ENCODE results near the gene ITPKC.

ITPKC gene

DNA sequence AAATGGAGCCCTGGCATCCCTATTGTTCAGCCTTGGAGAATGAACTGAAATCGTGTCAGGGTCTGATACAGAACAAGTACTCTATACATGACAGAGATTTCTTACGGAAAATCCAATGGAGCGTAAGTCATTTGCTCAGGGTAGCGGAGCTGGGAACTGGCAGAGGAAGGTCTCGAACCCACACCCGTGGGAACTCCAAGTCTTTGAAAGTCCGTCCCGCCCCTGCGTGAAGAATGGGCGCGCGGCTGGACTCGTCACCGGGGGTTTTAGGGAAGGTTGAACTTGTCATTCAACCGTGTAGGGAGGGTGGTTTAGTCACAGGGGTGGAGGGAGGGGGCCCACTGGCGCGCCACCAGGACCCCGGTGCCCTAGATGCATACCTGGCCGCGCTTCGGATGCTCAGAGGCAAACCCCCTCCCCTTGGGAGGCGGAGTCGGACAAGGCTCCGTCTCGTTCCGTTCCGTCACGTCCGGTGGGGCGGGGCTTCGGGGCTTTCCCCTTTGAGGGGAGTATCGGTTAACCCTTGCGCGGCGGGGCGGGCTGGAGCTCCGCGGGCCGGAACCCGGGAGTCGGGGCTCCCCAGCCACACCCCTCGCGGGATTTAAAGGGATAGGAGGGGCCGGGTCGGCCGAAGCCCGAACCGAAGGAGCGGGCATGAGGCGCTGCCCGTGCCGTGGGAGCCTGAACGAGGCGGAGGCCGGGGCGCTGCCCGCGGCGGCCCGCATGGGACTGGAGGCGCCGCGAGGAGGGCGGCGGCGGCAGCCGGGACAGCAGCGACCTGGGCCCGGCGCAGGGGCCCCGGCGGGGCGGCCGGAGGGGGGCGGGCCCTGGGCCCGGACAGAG is at the start of gene ITPKC, which contains the start of gene COQ8B:
TSS of gene ITPKC (plus strand) at position 631 of the 843 bp plus-strand sequence. CDS start at position 655, 24 bp downstream.
TSS of gene COQ8B (minus strand) at position 405 of the 843 bp plus-strand sequence. CDS start 2,254 bp downstream, outside the sequence.
- peak; percentile 90 for DNase-seq

- DNase-seq = no peak
Observed at GRCh38 chr19:40667602-40668001, 49.3 kb upstream of the ITPKC start.

- DNase-seq = no peak
Observed at GRCh38 chr19:40668991-40669614, 47.8 kb upstream of the ITPKC start.

GRCh38 chr19:40671404-40671803 is 45.5 kb upstream of the ITPKC start:
- DNase-seq = no peak

- no peak for DNase-seq
Observed at GRCh38 chr19:40672038-40672437, 44.9 kb upstream of the ITPKC start.

DNA sequence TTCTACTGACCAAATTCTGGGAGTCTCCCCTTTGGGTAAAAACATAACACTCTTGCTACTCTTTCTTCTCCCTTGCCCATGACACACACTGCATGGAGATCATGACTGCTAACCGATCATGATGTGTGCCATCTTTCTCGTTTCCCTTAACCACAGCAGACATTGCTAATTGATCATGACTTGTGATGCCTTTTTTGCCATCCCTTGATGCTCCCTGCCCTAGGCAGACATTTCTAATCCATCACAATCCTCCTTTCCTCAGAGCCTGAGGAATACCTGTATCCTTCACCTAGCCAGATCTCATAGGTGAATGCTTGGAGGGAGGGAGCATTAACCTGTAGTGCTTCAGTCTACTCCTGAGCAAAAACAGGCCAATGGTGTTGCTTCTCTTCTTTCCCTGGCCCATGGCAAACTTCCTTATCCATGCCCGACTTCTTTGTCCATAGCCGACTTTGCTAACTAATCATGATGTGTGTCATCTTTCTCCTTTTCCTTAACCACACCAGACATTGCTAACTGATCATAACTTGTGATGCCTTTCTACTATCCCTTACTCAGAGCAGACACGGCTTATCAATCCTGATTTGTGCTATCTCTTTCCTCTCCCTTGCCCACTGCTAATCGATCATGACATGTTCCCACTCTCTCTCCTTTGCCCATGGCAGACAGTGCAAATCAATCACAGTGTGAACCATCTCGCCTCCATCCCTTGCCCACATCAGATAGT is 44.2 kb upstream of the ITPKC start:
- no peak for DNase-seq

GRCh38 chr19:40673397-40673796 is 43.5 kb upstream of the ITPKC start:
- DNase-seq = no peak

DNA sequence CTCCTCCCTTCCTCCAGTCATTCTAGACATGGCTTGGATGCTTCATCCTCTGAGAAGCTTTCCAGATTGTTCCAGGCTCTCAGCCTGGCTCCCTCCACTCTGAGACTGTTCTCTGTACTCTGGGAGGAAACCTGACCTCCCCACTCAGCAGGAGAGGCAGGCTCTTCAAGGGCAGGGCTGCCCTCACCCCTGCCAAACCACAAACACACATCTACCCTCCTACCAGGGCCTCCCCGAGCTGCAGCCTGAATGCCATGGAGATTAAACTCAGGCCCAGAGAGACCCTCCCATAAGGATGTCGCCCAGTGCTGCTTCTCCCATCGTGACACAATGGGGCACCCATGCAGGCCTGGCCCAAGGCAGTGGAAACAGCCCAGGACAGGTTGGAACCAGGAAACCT is 42.6 kb upstream of the ITPKC start:
- DNase-seq = no peak

DNA sequence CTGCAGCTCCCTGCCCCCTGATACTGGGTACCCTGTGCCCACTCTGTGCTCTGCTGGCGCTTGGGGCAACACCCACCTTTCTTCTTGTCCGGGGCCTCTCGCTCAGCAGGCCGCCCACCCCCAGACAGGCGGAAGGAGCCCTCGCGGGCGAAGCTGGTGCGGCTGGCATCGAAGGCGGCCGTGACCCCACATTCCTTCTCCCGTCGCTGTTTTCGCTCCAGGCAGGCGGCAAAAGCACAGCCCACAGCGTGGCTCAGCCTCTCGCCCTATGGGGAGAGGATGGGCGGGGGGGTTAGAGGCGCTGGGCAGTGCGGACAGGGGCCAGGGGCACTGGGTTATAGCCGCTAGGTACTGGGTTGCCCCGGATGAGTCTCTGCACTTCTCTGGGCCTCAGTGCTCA is 39.8 kb upstream of the ITPKC start:
- no peak for DNase-seq

DNA sequence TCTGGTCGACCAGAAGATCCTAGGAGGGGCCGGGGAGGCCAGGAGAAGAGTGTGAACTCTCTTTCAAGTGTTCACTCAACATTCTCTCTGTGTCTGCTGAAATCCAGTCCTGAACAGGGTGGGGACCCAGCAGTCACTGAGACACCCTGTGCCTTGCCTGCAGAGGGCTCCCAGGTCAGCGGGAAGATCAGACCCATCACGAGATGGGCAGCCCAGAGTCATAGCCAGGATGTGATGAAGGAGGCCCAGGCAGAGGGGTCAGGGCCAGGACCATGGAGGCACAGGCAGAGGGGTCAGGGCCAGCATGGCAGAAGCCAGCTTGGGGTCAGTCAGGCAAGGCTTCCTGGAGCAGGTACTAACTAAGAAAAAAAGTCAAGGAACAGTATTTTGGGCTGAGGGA is 35.9 kb upstream of the ITPKC start:
- no peak for DNase-seq

GRCh38 chr19:40682431-40682964 is 34.4 kb upstream of the ITPKC start:
- no peak for DNase-seq

- DNase-seq = no peak
Observed at GRCh38 chr19:40683437-40683836, 33.5 kb upstream of the ITPKC start.

DNA sequence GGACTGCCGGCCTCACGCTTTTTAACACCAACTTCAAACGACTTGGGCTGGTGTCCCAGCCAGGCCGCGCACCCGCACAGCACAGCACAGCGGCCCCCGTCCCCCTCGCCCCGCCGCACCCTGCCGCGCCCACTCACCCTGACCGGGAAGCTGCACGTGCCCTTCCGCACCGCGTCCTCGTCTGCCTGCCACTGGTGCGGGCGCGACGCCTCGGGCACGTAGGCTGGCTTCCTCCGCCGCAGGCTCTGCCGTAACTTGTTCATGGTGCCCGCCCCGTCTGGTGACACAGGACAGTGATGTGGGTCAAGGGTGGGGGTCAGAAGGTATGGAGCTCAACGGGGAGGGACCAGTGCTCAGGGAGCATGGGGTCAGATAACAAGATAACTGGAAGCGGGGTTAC is 32.6 kb upstream of the ITPKC start:
- DNase-seq = no peak

DNA sequence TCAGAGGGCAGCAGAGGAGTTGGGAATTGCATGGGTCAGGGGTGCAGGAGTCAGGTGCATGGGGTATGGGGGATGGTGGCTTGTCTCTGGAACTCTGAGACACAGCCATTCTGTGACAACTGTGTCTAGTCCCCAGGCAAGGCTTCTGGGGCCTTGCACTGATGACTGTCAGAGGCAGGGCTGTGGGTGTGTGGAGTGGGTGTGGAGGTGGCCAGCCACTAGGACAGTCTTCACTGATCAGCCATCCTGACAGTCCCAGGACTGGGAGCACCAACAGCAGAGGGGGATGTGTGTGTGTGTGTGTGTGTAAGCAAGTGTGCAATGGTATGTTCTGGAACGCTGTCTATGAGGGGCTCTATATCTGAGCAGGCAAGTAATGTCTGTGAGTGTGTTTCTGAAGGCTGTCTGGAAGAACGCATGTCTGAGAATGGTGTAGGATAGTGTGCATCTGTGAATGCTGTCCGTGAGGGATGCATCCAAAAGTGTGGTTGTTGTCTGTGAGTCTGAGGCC is 31.8 kb upstream of the ITPKC start:
- no peak for DNase-seq

DNA sequence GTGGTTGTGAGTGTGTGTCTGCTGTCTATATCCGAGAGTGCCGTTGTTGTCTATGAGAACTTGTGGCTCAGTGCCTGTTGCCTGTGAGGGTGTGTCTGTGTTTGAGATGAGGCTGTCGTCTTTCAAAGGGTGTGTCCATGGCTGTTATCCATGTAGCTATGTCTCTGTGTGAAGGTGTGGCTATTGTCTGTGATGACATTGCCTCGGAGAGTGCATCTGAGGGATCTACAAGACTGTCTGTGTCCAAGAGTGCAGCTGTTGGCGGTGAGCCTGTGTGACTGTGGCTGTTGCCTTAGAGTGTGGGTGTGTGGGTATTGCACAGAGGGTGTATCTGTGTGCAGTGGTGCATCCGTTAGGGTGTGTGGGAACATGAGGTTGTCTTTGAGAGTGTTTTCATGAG is 31.3 kb upstream of the ITPKC start:
- no peak for DNase-seq

GRCh38 chr19:40686882-40687524 is 29.9 kb upstream of the ITPKC start:
- no peak for DNase-seq

DNA sequence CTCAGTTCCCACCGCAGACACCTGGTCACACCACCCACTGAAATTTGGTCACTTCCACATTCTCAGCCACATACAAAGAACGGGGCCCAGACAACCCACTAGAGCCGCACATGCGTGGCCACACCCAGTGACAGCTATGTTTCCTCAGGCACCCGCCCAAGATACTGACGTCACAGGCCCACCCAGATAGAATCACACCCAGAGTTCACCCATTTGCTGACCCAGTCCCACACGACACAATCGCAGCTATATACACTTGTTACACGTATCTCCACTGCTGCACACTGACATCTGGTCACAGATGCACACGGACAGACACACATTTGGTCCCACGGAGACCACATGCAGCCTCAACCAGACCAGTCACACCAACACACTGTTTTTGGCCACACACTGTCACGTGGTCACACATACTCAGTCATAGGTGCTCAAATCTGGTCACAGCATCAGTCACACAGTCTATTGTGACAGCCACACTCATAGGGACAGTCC is 29.3 kb upstream of the ITPKC start:
- DNase-seq = no peak

DNA sequence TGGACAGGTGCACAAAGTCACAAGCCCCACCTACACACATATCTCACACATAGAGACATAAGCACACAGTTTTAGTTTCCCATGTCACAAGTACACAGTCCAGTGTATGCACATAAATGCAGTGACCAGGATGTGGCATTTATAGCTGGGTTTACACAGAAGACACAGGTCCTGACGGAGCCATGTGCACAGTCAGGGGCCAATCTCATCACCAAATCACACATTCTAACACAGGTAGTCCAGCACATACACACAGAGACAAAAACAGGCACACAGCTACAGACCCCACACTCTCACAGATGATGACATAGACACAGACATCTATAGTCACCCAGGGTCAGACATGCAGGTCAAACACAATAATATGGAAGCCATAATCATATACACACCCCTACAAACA is 28.6 kb upstream of the ITPKC start:
- no peak for DNase-seq

DNA sequence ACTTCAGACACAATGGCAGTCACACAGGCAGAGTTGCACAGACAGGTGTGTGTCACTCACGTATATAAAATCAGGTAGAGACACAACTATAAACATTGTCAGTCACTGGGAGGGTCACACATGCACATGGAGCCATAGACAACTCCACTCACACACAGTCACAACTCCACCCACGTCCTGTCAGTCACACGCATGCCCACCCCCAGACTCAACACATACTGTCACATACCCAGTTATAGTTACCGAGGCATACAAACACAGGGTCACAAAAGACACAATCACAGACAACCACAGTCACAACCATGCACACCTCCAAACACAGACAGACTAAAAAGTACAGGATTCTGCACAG is 27.9 kb upstream of the ITPKC start:
- DNase-seq = no peak

DNA sequence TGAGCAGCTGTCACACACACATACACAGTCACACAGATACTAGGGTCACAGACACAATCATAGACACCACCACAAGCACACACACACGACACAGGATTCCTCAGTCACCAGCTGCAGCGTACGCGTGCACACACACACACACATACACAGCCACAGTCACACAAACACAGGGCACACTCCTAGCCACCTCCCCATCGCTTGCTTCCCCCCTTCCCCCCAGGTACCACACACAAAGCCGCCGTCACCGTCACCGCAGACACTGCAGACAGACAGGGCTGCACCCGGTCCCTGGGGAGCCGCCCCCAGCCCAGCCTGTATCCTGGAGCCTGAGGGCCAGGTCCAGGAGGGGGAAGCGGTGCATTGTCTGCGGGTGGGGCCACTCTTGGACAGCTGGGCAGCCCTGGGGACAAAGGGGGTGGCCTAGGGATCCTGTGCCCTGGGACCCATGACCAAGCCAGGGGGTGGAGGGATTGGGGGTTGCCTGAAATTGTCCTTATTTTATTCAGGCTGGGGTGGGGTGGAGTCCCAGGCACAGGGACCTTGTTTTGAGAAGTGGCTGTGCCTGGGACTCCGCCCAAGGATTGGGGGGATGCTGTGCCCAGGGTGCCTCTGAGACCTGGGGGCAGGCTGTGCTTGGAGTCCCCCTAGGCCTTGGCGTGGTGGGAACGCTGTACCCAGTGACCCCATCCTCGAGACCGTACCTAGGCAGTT is 27.4 kb upstream of the ITPKC start:
- DNase-seq = no peak

- no peak for DNase-seq
Observed at GRCh38 chr19:40690050-40690692, 26.7 kb upstream of the ITPKC start, which contains the start of gene NUMBL. Gene NUMBL, minus strand, starts transcription at chr19:40690651. Its CDS starts 168 bp downstream, at chr19:40690483.

Data from NCI-H446 treated with DMSO at 0.1 percent for 48 hours (cell line).